Measurements from ENCODE around the gene SPINK6. TPM values are rescaled to one million over a fixed set of nuclear protein-coding genes. Genes with fewer than 3 reads are reported as not detected.

The SPINK6 gene
- total RNA-seq (ENCODE audit: insufficient read depth, low replicate concordance) = 5.5 TPM

GRCh38 chr5:148202531-148203203, at the start of gene SPINK6:
Gene SPINK6, plus strand, starts transcription at chr5:148203042. Its CDS starts 55 bp downstream, at chr5:148203097.
- no peak for DNase-seq (ENCODE audit: low spot score)

- DNase-seq (ENCODE audit: low spot score) = no peak
Observed at GRCh38 chr5:148156609-148157008, 46.2 kb upstream of the SPINK6 start.

- DNase-seq (ENCODE audit: low spot score) = no peak
Observed at GRCh38 chr5:148162038-148162437, 40.8 kb upstream of the SPINK6 start.

GRCh38 chr5:148163345-148163744, 39.5 kb upstream of the SPINK6 start:
- no peak for DNase-seq (ENCODE audit: low spot score)

GRCh38 chr5:148166550-148167283, 36.1 kb upstream of the SPINK6 start:
- DNase-seq (ENCODE audit: low spot score) = no peak

GRCh38 chr5:148168246-148168645, 34.6 kb upstream of the SPINK6 start, which contains the start of gene SPINK14:
Gene SPINK14, plus strand, starts transcription at chr5:148168546. Its CDS starts 1,187 bp downstream, at chr5:148169733.
- DNase-seq (ENCODE audit: low spot score) = no peak

GRCh38 chr5:148172377-148172776, 30.5 kb upstream of the SPINK6 start:
- no peak for DNase-seq (ENCODE audit: low spot score)

- no peak for DNase-seq (ENCODE audit: low spot score)
Observed at GRCh38 chr5:148176480-148176879, 26.4 kb upstream of the SPINK6 start.

GRCh38 chr5:148177207-148177606, 25.6 kb upstream of the SPINK6 start:
- DNase-seq (ENCODE audit: low spot score) = no peak

- DNase-seq (ENCODE audit: low spot score) = peak; percentile 53
Observed at GRCh38 chr5:148179234-148179824, 23.5 kb upstream of the SPINK6 start.

GRCh38 chr5:148186248-148187003, 16.4 kb upstream of the SPINK6 start:
- no peak for DNase-seq (ENCODE audit: low spot score)

GRCh38 chr5:148191010-148191409, 11.8 kb upstream of the SPINK6 start:
- DNase-seq (ENCODE audit: low spot score) = no peak

- no peak for DNase-seq (ENCODE audit: low spot score)
Observed at GRCh38 chr5:148193202-148193601, 9.6 kb upstream of the SPINK6 start.

- DNase-seq (ENCODE audit: low spot score) = no peak
Observed at GRCh38 chr5:148201151-148201550, 1.7 kb upstream of the SPINK6 start.

GRCh38 chr5:148205044-148205806, 2.4 kb downstream of the SPINK6 start:
- DNase-seq (ENCODE audit: low spot score) = no peak

- no peak for DNase-seq (ENCODE audit: low spot score)
Observed at GRCh38 chr5:148205865-148206264, 3.0 kb downstream of the SPINK6 start.

GRCh38 chr5:148206620-148207019, 3.8 kb downstream of the SPINK6 start:
- no peak for DNase-seq (ENCODE audit: low spot score)

- DNase-seq (ENCODE audit: low spot score) = no peak
Observed at GRCh38 chr5:148208226-148208625, 5.4 kb downstream of the SPINK6 start.

GRCh38 chr5:148209151-148209770, 6.4 kb downstream of the SPINK6 start:
- DNase-seq (ENCODE audit: low spot score) = no peak

GRCh38 chr5:148214665-148215185, 11.9 kb downstream of the SPINK6 start:
- no peak for DNase-seq (ENCODE audit: low spot score)
